ENCODE results near the gene LGALS9.
"Not testable (repeated sequence)": the region's sequence is repeated elsewhere in the genome, so short reads cannot be mapped to it uniquely, and the experiment has no call there.

- peak; percentile 19; the same call in 1 of the 2 replicates for TF ChIP-seq CTCF (IDR thresholded peaks at IDR 0.05; ENCODE audit: low read depth, low read length)
- TF ChIP-seq EZH2phosphoT487 (IDR thresholded peaks at IDR 0.05; ENCODE audit: low read depth) = not testable (repeated sequence)
Observed at GRCh38 chr17:27645621-27646020, 14.6 kb downstream of the LGALS9 start.
